GM19455 (cell line): ENCODE results near the gene CNTN4.
"Not testable (repeated sequence)": the region's sequence is repeated elsewhere in the genome, so short reads cannot be mapped to it uniquely, and the experiment has no call there.

Source experiments
- ATAC-seq: cut with Tn5 transposase; IDR thresholded peaks from one replicate; pipeline ENCODE4 v1.9.1; 2021; ENCODE audit not compliant: unreplicated experiment

The CNTN4 gene

DNA sequence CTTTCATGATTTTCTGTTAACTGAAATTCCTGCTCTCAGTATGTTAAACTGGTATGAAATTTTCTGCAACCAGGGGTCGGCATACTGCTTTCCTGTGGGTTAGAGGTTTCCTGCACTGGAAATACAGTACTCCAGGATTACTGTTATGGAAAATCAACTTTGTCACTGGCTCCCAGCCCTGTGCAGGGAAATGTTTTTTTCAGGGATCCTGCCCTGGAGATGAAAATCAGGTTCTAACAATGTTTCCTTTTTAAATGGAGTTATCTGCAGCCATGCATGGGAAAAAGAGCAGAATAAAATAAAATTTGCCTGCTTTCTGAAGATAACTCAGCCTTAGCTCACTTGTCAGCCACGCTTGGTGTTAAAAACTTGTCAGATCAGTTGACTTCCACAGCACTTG is 791.1 kb downstream of the CNTN4 start:
- no peak for ATAC-seq

GRCh38 chr3:2896308-2896939 is 797.8 kb downstream of the CNTN4 start:
- no peak for ATAC-seq

DNA sequence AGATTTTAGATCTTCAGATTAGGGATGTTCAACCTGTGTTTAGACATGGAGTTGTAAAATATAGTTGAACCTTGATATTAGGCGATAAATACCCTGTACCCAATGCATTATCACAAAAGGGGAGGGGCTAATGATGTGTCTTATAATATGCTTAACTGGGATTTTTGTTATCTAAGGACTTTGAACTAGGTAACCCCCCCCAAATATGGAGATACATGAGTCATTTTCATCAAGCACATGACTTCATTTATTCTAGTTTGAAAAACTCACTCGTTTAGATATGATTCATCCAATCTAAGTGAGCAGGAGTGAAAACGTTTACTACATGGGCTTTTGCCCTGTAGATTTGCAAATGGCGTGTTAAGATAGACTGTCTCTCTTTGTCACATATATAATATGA is 799.2 kb downstream of the CNTN4 start:
- no peak for ATAC-seq

GRCh38 chr3:2898591-2899353 is 800.1 kb downstream of the CNTN4 start:
- ATAC-seq = no peak

- ATAC-seq = no peak
These were observed 805.4 kb downstream of the CNTN4 start for GRCh38 chr3:2904054-2904453.

DNA sequence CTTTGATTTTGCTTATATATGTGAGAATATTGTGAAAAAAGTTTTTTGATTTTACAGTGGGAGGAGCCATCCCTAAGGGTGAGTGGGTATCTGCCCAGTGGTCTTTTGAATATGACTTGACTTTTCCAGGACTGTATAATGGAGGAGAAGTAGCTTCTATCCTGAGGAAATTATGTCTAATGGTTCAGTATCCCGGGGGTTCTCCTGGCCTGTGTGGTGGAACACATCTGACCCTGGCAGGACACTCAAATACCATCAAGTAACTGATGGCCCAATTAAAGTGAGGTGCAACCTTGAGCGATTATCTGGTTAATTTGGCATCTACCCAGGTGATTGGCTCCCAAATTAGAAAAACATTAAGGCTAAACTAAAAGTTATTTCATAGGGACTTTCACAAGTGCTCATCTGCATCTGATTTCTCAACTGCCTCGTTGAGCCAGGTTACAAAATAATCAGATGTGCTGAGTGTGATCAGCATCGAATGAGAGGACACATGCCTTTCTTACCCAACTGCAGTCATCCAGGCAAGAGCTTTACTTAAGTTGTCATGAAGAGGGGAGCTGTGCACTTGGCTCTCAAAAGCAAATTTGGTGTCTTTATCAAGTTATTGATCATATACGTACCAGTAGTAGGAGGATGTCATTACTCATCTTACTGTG is 810.2 kb downstream of the CNTN4 start:
- ATAC-seq = no peak

DNA sequence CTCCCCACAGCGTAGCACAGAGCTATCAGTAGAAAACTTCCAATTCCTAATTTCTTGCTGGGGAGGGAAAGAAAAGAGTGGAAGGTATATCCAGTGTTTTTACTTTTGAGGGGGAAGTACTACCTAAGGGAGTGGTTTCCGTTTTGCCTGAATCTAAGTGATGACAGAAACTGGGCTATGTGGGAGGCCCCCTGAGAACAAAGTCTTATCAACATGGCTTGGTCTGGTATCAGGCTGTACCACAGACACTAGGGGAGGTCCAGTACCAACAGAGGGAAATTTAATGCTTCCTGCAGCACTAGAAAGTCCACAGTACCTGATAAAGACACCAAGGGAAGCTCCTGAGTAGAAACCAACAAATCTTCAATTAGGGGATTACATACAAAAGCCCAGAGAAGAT is 812.3 kb downstream of the CNTN4 start:
- ATAC-seq = no peak

- ATAC-seq = no peak
These were observed 817.2 kb downstream of the CNTN4 start for GRCh38 chr3:2915826-2916225.

GRCh38 chr3:2916640-2917039 is 818.0 kb downstream of the CNTN4 start:
- not testable (repeated sequence) for ATAC-seq

DNA sequence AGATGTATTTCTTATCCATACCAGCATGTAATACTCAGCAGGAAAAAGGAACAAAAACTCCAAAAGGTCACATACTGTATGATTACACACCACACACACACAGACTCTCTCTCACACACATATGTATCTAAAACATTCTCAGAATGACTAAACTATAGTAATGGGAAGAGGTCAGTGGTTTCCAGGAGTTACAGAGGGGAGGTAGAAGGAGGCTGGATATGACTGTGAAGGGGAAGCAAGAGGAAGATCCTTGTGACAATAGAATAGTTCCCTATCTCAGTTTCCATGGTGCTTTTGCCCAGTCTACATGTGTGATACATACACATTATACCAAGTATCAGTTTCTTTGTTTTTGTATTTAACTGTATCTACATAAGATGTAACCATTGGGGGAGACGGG is 821.4 kb downstream of the CNTN4 start:
- ATAC-seq = peak; percentile 78

DNA sequence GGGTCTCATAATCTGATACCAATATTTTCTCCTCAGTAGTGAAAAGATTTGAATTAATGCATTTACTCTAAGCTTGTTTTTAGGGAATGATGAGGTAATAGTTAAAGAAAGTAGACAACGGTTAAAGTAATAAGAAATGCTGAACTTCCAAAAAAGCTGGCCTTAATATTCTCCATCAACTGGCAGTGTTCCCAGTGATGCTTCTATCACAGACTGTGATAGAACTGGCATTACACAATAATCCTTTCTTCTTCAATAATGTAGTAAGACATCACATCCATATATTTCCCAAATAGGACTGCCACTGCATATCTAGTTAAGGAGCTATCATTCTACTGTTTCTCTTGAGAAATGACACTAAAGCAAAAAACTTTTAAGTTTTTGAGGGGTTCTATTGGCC is 822.8 kb downstream of the CNTN4 start:
- no peak for ATAC-seq

GRCh38 chr3:2921903-2922302 is 823.2 kb downstream of the CNTN4 start:
- ATAC-seq = peak; percentile 61

GRCh38 chr3:2923390-2923789 is 824.7 kb downstream of the CNTN4 start:
- no peak for ATAC-seq

GRCh38 chr3:2927259-2927658 is 828.6 kb downstream of the CNTN4 start:
- ATAC-seq = no peak

DNA sequence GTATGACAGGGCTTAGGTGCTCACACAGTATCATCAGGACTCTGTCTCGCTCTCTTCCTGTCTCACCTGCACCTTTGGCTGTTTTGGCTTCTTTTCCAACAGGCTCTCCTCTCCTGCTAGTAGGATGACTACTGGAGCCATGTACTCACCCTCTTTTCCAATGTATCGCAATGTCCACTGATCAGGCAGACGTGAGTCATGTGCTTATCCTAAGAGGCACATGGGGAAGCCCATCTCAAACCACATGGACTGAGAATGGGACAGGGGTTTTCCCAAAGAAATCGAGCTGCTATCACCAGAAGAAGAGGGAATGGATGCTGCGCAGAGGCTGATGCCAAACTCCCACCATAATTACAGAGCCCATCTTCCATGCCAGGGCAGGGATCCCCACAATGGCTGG is 830.9 kb downstream of the CNTN4 start:
- ATAC-seq = no peak

GRCh38 chr3:2931265-2931664 is 832.6 kb downstream of the CNTN4 start:
- ATAC-seq = no peak

GRCh38 chr3:2934541-2934940 is 835.9 kb downstream of the CNTN4 start:
- no peak for ATAC-seq

DNA sequence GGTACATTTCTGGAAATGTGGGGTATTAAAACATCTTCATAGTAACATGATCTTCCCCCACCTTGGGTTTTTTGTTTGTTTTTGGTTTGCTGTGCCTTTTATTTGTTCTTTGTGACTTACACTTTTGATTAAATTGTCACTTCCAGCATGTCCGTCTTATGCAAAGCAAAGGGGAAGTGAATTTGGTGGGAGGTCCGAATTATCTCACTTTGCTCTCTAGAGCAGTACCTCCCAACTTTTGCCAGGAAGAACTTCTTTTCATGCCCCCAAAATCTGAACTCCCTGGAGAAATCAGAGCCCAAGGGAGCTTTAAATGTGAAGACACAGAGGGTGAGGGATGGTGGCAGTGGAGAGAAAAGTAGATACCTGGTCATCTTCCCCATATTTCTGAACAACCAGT is 838.4 kb downstream of the CNTN4 start:
- no peak for ATAC-seq

DNA sequence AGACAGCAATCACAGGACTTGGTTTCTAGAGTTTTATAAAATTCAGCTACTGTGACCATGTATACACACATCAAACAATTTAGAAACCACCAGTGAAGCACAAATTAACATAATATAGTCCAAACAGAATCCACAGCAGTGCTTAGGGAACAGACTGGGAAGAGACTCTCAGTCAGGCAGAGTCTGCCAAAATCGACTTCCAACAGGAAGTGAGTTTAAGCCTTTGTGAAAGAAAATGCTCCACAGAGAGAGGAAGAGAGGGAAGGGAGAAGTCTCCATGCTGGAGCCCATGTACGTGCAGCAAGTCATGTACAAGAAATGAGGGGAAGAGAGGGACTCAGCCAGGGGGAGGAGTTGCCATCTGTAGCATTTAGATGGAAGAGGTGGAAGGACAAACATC is 838.9 kb downstream of the CNTN4 start:
- no peak for ATAC-seq

- ATAC-seq = no peak
These were observed 840.0 kb downstream of the CNTN4 start for GRCh38 chr3:2938711-2939110.

DNA sequence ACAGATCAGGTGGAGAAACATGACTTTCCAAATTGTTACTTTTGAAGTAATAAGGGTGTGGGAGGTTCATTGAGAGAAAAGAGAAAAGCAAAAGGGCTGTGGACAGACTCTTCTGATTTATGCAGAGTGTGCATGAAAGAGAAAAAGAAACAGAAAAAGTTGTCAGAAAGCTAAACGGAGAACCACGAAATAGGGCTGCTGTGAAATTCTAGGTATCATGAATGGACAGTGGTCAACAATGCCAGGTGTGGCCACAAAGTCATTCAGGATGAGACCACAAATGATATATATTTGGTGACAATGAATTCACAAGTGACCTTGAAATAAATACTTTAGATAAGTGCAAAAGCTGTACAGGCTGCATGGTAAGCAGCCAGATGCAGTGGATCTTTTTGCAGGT is 841.4 kb downstream of the CNTN4 start:
- ATAC-seq = peak; percentile 41

DNA sequence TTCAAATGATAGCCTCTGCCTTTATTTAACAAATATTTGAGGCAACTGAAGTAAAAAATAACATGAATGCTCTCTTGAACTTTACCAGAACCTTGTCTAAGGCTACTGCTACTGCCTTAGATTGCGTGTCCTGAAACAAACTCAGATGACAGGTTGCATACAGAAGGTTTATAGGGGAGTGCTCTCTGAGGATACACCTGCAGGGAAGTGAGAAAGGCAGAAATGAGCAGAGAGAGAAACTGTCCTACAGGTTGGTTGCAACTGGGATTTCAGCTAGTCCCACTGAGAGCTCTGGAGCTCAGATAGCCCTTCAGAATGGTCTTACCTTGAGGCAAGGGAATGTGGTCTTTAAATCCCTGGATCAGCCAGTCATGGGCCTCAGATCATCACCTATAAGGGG is 846.0 kb downstream of the CNTN4 start:
- ATAC-seq = peak; percentile 92
